ENCODE measurements around the gene IFT27.

DNA sequence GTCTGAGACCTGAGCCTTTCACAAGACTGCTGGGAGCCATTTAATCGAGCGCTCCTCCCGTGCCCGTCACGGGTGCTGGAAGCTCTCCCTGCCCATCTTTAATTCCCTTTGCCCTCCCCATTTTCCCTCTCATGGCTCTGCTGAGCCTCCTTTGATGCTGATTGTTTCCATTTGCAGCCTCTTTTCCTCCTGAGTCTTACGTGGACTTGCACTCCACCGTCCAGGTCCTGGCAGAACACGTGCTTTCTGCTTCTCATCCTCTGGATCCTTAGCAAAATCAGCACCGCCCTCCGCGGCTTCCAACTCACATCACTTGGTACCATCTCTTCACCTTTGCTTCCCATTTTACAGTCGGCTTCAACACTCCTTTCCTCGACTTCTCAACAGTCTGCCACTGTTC is 7.3 kb downstream of the IFT27 start:
- TF ChIP-seq, protein P1, sequence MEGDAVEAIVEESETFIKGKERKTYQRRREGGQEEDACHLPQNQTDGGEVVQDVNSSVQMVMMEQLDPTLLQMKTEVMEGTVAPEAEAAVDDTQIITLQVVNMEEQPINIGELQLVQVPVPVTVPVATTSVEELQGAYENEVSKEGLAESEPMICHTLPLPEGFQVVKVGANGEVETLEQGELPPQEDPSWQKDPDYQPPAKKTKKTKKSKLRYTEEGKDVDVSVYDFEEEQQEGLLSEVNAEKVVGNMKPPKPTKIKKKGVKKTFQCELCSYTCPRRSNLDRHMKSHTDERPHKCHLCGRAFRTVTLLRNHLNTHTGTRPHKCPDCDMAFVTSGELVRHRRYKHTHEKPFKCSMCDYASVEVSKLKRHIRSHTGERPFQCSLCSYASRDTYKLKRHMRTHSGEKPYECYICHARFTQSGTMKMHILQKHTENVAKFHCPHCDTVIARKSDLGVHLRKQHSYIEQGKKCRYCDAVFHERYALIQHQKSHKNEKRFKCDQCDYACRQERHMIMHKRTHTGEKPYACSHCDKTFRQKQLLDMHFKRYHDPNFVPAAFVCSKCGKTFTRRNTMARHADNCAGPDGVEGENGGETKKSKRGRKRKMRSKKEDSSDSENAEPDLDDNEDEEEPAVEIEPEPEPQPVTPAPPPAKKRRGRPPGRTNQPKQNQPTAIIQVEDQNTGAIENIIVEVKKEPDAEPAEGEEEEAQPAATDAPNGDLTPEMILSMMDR (IDR thresholded peaks at IDR 0.05), result no peak
- no peak for TF ChIP-seq EZH2 (IDR thresholded peaks at IDR 0.05)
- no peak for TF ChIP-seq EZH2phosphoT487 (IDR thresholded peaks at IDR 0.05)

Data from neural progenitor cell (in vitro differentiated cells).